DMS53 treated with DMSO at 0.1 percent for 48 hours (cell line): ENCODE measurements around the gene DOCK8.
"Not testable (repeated sequence)": the region's sequence is repeated elsewhere in the genome, so short reads cannot be mapped to it uniquely, and the experiment has no call there.

Experiments used
- DNase-seq: peaks from one replicate; lab custom pipeline; 2025; ENCODE audit not compliant: unreplicated experiment; lab: John Stamatoyannopoulos, UW

Gene DOCK8

DNA sequence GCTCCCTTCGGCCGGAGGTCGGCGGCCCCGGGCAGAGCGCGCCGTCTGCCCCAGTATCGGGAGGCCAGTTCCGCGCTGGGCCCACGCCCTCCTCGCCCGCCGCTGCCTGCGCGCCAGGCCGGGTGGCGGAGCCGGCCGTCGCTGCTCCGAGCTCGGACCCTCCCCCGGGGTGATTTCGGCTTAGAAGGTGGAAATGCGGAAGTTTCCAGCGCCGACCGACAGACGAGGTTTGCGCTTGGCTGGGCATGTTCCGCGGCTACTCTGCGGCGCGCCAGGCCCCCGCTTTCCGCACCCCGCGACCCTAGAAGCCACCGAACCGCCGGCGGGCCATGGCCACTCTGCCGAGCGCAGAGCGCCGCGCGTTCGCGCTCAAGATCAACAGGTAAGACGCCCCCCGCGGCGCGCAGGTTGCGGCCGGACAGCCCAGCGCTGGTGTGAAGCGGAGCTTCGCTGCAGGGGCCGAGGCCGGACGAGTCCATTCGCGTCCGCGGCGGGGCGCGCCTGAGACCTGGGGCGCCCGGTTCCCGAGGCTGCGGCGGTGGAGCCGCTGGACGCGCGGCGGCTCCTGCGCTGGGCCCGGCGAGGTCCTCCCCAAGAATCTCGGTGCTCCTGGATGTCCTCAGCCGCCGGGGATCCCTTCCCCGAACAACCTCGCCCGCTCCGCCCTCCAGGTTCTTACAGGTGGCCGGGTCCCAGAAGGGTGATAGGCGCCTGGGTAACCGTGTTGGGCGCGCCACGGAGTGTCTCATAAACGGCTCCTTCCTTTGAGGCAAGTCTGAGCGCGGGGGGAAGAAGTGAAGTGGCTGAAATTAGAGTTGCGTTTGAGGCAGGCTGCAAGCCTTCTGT is at the start of gene DOCK8:
DOCK8 (plus strand) TSS at position 218 of the 846 bp plus-strand sequence; CDS start at position 330, 112 bp downstream.
- no peak for DNase-seq

DNA sequence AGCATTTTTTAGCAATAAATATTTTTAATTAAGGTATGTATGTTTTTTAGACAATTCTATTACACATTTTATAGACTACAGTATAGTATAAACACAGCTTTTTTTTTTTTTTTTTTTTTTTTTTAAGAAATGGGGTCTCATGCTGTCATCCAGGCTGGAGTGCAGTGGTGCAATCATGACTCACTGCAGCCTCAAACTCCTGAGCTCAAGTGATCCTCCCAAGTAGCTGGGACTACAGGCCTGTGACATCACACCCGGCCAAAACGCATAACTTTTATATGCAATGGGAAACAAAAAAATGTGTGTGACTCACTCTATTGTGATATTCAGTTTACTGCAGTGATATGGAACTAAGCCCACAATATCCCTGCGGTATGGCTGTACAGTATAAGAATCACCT is 44.9 kb upstream of the DOCK8 start:
- not testable (repeated sequence) for DNase-seq

DNA sequence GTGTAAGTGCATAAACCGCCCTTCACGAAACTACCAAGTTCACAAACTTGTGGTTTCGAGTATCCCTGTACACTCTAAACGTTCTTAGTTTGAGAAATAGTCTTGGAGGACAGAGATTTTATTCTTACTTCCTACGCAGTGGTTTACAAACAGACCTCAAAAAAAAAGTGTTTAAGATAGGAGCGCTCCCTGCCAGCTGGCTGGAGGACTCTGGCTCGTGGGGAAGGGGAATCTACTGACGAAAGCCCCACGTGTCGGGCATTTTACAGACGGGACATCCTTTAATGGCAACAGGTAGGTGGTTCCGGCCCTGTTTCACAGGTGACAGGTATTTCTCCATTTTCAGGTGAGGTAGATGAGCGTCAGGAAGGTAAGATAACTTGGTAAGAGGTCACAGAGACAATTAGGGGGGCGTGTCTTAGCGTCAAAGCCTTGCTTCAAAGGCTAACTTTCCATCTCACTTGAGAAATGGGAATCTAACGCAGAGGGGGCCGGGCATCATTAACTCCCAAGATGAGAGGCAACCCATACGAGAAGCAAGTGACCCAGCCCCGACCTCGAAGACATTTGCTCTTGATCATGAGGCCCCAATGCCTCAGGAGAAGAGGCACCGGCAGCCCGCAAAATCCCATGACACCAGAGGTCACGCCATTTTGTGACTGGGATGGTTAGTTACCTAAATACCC is 36.4 kb upstream of the DOCK8 start:
- DNase-seq = not testable (repeated sequence)

DNA sequence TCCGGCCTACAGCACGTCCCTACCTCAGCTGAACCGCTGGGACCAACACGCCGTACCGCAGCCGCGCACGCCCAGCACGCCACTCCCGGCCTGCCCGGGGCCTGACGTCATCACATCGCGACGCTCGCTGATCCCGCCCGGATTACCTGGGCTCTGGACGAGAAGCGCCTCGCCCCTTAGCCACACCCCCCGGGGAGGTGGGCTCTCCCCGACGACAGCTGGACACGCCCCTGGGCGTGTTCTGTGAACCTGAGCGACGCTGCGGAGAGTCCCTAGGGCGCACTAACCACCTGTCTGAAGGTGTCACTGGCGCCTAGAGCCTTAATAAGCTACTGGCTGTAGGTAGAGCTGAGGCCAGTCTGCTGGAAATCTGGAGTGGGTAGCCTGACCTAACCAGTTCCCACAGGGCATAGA is 35.7 kb upstream of the DOCK8 start, which contains the start of gene ZNG1A:
ZNG1A (minus strand) TSS at position 87 of the 414 bp plus-strand sequence. CDS start 87 bp downstream, outside the sequence.
- DNase-seq = not testable (repeated sequence)

DNA sequence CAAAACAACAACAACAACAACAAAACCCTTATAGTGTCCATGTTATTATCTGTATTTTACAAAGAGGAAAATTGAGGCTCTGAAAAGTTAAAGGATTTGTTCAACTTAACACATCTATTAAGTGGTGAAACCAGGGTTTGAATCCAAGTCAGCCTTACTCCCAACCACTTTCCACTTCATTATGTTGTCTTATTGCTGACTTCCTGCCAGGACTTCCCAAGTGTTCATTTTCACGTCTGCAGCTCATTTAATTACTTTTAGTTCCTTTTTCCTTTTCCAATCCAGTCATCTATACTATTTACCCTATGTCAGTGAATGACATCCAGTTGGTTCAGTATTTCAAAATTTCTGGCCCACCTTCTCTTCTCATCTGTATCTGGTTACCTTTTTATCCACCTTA is 15.1 kb upstream of the DOCK8 start:
- not testable (repeated sequence) for DNase-seq

DNA sequence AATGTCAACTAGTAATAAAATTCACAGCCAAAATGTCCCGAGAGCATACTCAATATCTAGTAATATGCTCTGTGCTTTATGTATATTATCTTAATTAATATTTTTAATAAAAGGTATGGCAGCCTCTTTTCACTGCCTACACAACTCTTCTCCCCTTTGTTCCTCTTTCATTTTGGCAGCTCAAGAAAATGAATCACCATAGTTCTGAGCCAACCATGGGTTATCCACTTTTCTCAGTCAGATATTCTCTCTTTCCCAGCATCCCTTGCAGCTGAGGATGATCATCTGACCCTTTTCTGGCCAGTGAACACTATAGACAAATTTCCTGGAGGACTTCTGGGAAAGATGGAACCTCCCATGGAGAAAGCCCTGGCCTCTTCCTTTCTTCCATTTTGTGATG is 8.2 kb upstream of the DOCK8 start:
- DNase-seq = no peak

DNA sequence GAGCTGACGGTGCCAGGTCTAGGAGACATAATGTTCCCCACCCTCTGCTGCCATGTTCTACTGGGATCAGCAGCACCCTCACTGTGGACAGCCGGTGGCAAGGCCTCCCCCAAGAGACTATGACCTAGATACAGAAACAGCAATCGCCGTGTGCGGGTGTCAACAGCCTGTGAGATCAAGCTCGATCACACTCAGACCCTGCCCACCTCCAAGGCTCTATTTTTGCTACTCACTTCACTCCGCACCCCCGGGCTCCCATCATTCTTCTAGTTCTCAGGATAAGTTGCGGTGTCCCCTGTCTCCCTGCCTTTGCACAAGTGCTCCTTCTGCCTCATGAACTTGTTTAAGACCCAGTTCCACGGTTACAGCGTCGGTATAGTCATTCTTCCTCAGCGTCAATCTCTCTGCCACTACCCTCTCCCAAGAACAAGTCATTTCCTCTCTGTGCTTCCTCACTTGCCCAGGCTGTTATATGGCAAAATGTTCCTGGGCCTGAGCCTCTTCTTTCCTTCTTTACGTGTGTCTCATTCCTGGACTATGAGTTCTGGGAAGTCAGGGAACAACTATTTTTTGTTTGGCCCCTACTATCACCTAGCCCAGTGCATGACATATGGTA is 5.4 kb upstream of the DOCK8 start:
- no peak for DNase-seq

DNA sequence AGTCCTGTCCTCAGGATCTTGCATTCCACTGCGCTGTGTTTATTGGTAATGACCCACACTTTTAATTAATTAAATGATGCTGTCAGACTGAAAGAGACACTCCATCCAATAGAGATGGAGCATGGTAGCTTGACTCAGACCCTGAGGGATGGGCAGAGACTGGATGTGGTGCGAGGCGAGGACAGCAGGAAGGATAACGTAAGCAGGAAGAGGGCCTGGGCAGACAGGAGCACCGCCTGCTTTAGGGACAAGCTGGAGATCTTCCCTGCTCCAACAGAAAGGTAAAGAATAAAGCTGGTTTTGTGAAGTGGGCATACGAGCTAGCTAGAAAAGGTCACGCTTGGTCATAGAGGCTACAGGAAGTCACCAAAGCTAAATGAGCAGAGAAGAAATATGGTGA is 3.6 kb upstream of the DOCK8 start:
- DNase-seq = no peak

DNA sequence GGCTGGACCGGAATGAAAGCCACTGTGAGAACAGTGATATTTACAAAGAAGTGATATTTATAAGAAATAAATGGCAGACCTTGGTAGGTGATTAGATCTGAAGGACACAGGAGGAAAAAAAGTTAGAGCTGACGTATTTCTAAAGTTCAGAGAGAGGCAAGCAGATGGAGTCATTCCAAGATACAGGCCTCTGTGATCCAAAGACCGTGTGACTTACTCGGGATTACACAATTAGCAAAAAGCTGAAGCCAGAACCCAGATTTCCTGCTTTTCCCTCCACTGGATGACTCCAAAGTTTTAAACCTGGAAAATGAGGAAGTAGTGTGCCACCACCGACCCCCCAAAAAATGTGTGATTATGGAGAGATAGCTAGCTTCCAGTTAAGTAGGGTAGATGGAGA is 3.1 kb upstream of the DOCK8 start:
- DNase-seq = no peak

DNA sequence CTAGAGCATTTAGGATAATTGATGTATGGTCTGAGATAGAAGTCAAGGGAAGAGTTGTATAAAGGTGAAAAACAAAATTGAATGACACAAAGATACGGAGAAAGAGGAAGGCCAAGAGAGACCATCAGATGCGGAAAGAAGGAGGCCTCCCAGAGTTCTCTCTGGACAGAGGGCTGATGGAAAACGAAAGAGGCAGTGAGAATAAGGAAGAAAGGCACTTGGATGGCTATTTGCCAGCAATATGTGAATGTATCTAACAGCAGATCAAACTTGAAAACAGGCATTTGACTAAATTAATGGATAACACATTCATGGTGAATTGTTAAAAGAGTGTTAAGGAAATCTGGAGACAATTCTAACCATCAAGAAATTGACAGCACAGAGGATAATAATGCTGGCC is 2.4 kb upstream of the DOCK8 start:
- DNase-seq = no peak

DNA sequence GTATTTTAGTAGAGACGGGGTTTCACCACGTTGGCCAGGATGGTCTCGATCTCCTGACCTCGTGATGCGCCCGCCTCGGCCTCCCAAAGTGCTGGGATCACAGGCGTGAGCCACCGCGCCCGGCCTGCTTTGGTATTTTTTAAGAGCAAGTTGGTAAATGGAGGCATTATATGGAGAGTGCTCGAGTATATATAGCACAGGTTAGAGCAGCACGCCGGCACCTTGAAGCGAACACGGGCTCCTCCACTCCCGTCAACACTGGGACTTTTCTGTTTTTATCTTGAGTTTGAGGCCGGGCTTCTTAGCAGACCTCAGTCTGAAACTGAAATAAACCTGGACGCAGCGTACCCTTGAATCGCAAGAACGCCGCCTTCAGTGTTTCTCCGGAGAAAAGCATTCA is 764 bp upstream of the DOCK8 start:
- DNase-seq = not testable (repeated sequence)

DNA sequence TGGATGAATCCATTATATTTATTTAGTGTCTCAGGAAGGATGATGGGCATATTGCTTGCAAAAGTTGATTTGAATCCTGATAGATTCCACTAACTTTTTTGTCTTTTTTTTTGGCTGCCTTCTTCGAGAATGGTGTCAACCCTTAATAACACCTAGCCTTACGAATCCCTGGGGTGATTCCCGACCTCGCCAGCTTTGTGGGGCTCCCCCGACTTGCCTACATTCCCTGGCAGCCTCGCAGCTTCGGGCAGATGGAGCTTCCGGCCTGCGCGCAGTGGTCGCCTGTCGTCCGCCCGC is 366 bp upstream of the DOCK8 start:
- DNase-seq = no peak

DNA sequence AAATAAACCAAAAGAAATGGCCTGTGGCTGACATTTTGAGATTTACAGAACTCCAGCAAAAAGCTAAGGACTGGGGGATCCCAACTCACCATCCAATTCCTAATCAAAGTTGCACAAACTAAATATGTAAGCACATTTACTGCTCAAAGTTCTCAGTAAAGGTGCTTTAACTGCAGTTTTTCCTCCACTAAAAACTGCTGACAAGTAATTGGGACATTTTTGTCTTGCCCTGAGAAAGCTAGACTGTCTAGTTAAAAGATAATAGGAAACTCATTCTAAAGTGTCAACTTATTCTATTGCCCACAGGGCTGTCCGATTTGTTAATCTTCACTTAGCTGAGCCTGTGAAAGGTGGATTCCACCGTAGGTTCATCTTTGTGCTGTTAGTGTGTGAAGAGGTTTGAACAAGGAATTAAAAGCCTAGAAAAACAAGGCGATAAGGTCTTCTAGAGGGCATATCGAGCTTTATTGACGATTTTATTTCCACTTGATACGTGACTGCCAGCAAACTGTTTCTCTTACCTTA is 1.0 kb downstream of the DOCK8 start:
- DNase-seq = no peak

DNA sequence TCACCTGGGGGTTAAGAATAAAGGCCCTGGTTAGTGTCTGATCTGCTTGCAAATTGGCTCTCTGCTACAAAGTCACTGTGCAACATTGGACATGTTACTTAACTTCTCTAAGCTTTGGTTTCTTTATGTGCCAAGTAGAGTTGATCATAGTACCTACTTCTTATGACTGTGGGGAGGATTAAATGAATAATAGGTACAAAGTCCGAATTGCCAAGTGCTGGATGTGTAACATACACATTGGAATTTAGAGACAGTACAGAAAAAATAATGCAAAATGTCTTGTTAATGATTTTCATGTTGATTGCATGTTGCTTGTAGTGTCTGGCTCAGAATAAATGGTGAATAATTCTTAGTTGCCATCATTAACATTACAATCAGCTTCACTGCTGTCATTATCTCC is 2.2 kb downstream of the DOCK8 start:
- no peak for DNase-seq

DNA sequence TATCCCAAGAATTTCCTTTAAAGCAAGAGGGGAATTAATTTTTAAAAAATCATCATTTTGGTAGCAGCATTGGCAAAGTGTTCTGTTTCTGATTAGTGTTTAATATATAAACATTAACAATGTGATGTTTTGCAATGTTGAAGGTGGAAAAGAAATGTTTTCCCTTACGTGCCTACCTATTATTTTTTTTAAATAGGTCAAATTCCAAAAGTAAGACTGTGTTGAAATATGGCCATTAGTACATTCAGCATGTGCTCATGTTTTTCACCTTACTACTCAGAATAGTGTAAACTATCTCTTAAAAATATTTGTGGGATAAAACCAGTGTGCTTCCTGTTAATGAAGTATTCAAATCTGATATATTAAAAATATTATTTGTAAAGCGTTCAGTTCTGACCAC is 3.3 kb downstream of the DOCK8 start:
- no peak for DNase-seq

DNA sequence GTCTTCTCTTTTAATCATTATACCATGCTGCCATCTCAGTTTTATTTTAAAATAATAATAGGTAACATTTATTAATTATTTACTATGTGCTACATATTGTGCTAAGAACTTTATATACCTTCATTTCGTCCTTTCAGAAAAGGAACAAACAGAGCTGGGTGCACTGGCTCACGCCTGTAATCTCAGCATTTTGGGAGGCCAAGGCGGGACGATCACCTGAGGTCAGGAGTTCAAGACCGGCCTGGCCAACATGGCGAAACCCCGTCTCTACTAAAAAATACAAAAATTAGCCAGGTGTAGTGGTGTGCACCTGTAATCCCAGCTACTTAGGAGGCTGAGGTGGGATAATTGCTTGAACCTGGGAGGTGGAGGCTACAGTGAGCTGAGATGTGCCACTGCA is 4.4 kb downstream of the DOCK8 start:
- not testable (repeated sequence) for DNase-seq

DNA sequence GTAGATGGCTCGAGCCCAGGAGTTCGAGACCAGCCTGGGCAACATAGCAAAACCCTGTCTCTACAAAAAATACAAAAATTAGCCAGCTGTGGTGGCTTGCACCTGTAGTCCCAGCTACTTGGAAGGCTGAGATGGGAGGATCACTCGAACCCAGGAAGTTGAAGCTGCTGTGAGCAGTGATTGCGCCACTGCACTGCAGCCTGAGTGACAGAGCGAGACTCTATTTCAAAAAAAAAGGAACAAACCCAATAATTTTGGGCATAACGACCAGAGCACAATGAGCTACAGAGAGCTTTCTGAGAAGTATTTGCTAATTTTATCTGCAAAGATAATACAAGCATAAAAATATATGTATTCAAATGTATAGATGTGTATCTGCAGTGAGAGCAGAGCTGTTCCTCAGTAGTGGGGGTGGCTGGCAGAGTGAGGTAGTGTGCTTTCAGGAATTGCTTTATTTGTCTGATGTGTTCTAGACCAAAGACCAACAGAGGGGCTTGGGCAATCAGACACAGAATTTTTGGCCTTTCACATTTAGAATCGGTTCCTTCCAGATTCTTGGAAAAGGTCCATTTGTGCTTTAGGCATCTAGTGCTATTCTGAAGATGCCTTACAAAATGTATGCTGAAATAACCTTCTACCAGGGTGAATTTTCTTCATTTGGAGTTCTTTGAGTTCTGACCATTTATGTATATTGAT is 5.2 kb downstream of the DOCK8 start:
- DNase-seq = no peak

DNA sequence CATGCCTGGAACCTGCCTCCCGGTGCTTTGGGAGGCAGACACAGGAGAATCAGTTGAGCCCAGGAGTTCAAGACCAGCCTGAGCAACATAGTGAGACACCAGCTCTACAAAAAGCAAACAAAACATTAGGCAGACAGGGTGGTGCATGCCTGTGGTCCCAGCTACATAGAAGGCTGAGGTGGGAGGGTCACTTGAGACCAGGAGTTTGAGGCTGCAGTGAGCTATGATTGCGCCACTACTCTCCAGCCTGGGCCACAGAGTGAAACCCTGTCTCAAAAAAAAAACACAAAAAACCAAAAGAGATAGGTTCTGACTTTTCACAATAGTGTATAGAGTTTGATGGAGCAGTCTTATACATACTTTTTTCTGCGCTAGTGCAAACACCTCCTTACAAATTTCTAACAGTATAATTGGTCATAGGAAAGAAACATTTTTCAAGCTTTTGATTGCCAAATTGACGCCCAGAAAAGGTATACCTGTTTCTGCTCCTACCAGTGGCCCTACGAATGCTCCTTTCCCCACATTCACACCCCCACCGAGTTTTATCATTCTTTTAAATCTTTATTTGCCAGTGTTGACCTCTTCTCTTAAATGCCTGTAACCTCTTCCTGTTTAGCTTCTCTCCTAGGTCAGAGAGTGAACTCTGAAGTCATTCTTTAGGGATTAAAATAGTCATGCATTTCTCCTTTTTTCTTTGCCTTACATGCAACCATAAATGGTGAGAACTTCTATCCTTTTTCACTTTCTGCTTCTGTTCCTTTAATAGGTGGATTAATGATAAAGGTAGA is 7.5 kb downstream of the DOCK8 start:
- DNase-seq = no peak

DNA sequence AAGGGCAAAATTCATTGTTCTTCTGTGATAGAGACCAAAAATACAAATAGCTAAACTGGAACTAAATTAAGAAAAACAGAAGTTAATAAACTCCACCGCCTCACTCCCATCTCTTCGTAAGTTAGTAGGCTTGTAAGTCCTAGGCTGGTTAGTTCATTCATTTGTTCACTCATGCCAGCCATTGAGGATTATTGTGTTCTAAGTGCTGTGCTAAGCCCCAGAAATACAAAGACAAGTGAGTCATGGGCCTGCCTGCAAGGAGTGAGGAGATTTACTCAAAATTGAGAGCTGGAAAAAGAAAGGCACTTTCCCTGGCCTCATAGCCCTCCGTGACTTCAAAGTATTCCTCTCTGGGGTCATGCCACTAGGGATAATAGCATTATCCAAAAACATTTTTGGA is 8.5 kb downstream of the DOCK8 start:
- no peak for DNase-seq

DNA sequence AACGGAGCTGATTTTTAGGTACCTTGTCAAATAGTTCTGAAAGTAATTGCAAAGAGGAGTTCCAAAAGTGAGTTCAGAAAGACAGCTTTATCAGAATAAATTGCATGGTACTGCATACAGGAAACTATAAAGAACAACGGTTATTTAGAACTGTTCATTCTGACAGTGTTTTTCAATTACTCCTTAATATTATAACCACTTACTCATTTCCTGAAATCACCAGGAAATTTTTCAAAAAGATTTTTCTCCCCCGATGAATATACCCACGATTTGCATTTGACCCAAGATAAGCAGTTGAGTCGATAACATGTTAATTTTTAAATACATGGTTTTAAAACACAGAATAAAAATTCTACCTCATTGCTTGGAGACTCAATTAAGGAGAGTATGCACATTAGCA is 9.4 kb downstream of the DOCK8 start:
- DNase-seq = no peak
